Vagina (tissue), 2 donors: Measurements from ENCODE around the gene KCNS1.

Experiments used
- POLR2A ChIP-seq, 2 donors: fragments of 450-650 bp; IDR thresholded peaks; one replicate each; pipeline ENCODE4 v1.6.1; 2017; ENCODE audit warnings: antibody characterized with exemption in 2 of 2, mild to moderate bottlenecking in 2 of 2, moderate library complexity in 2 of 2
- POLR2AphosphoS5 ChIP-seq, 2 donors: sonication (generic); formaldehyde crosslinking; IDR thresholded peaks; one replicate each; pipeline ENCODE4 v1.9.0; 2017; ENCODE audit warnings: antibody characterized with exemption in 2 of 2, mild to moderate bottlenecking in 2 of 2, low read depth in 1 of 2; ENCODE audit not compliant: insufficient read depth in 1 of 2
- TF ChIP-seq, protein P1 (sequence below), 3 experiments: fragments of 450-650 bp in 2 of 3; fragments of 200-600 bp in 1 of 3; sonication (generic) in 1 of 3; IDR thresholded peaks; one replicate each; pipeline ENCODE4 v1.5.1; 2017 to 2019; ENCODE audit warnings: antibody characterized with exemption in 3 of 3, mild to moderate bottlenecking in 2 of 3, moderate library complexity in 2 of 3

GRCh38 chr20:45052698-45053429 lies 48.1 kb downstream of the KCNS1 start:
- TF ChIP-seq, protein P1, sequence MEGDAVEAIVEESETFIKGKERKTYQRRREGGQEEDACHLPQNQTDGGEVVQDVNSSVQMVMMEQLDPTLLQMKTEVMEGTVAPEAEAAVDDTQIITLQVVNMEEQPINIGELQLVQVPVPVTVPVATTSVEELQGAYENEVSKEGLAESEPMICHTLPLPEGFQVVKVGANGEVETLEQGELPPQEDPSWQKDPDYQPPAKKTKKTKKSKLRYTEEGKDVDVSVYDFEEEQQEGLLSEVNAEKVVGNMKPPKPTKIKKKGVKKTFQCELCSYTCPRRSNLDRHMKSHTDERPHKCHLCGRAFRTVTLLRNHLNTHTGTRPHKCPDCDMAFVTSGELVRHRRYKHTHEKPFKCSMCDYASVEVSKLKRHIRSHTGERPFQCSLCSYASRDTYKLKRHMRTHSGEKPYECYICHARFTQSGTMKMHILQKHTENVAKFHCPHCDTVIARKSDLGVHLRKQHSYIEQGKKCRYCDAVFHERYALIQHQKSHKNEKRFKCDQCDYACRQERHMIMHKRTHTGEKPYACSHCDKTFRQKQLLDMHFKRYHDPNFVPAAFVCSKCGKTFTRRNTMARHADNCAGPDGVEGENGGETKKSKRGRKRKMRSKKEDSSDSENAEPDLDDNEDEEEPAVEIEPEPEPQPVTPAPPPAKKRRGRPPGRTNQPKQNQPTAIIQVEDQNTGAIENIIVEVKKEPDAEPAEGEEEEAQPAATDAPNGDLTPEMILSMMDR (IDR thresholded peaks at IDR 0.05), result no peak
- no peak for TF ChIP-seq POLR2AphosphoS5 (IDR thresholded peaks at IDR 0.05; ENCODE audit: insufficient read depth in 1 of 2, low read depth in 1 of 2)
- TF ChIP-seq POLR2A (IDR thresholded peaks at IDR 0.05), result no peak
